H1 (cell line): ENCODE results near the gene PPP1R12A. TPM values are rescaled to one million over a fixed set of nuclear protein-coding genes. Genes with fewer than 3 reads are reported as not detected.

Source experiments
- CTCF ChIA-PET: fragments of 300-600 bp; sonication (Branson Sonifier 250); formaldehyde crosslinking; loops from one replicate; lab custom pipeline; 2021; ENCODE audit not compliant: partially characterized antibody; lab: Charles Lee
- POLR2A ChIA-PET: fragments of 300-600 bp; sonication (Branson Sonifier 250); formaldehyde crosslinking; loops from one replicate; lab custom pipeline; 2021; ENCODE audit warnings: inconsistent platforms; ENCODE audit not compliant: partially characterized antibody; lab: Charles Lee
- DNase-seq, 2 experiments: peaks; one replicate each; pipeline versions ENCODE4 v3.0.0 to v3.0.0-alpha.2; 2010 to 2022; ENCODE audit warnings: low spot score in 2 of 2, low read depth in 1 of 2, mixed read lengths in 1 of 2
- FAIRE-seq: peaks from 2 replicates; lab custom pipeline; 2011; peaks lifted over from hg19 to GRCh38; lab: Jason Lieb, UNC
- H2AFZ ChIP-seq: 2 replicates; pipeline ENCODE4 v1.8.1; 2012; ENCODE audit warnings: low read length, inconsistent platforms
- H2AK5ac ChIP-seq: 2 replicates; pipeline ENCODE4 v1.6.1; 2013; ENCODE audit warnings: low read depth, low read length
- H2BK120ac ChIP-seq: replicated peaks from 2 replicates; pipeline ENCODE3; 2013; ENCODE audit warnings: low read depth, low read length, inconsistent platforms
- H2BK12ac ChIP-seq: 2 replicates; pipeline ENCODE4 v1.6.1; 2013; ENCODE audit warnings: low read depth, low read length
- H2BK15ac ChIP-seq: 2 replicates; pipeline ENCODE4 v1.6.1; 2013; ENCODE audit warnings: low read length
- H2BK20ac ChIP-seq: 2 replicates; pipeline ENCODE4 v1.6.1; 2013; ENCODE audit warnings: low read length
- H2BK5ac ChIP-seq: 2 replicates; pipeline ENCODE4 v1.6.1; 2013; ENCODE audit warnings: low read depth, low read length
- H3K14ac ChIP-seq: 2 replicates; pipeline ENCODE4 v1.6.1; 2013; ENCODE audit warnings: inconsistent platforms; ENCODE audit not compliant: insufficient read length
- H3K18ac ChIP-seq: 2 replicates; pipeline ENCODE4 v1.6.1; 2013; ENCODE audit warnings: low read length; ENCODE audit errors: extremely low read depth
- H3K23ac ChIP-seq: 2 replicates; pipeline ENCODE4 v1.6.1; 2013; ENCODE audit warnings: inconsistent platforms; ENCODE audit not compliant: insufficient read length
- H3K23me2 ChIP-seq: 2 replicates; pipeline ENCODE4 v1.6.1; 2013; ENCODE audit warnings: low read depth, low read length
- H3K27ac ChIP-seq: 2 replicates; pipeline ENCODE4 v1.6.1; 2011; ENCODE audit warnings: low read depth, low read length, inconsistent platforms
- H3K27me3 ChIP-seq, 4 experiments: replicated peaks in 1 of 4; 1 replicate in 1 of 4; 2 replicates in 3 of 4; pipeline versions ENCODE4 v1.6.1 to v1.8.1; 2011 to 2013; ENCODE audit warnings: low read length in 3 of 4, mild to moderate bottlenecking in 3 of 4, inconsistent platforms in 2 of 4, mixed read lengths in 2 of 4, moderate library complexity in 1 of 4; ENCODE audit not compliant: control insufficient read depth in 3 of 4, insufficient read depth in 3 of 4; ENCODE audit errors: extremely low read depth in 1 of 4
- H3K36me3 ChIP-seq, 4 experiments: 2 replicates each; pipeline versions ENCODE4 v1.6.1 to v1.8.1; 2011 to 2013; ENCODE audit warnings: mild to moderate bottlenecking in 4 of 4, low read length in 3 of 4, moderate library complexity in 2 of 4, control low read depth in 1 of 4, inconsistent platforms in 1 of 4; ENCODE audit not compliant: insufficient read depth in 4 of 4, control insufficient read depth in 2 of 4
- H3K4ac ChIP-seq: replicated peaks from 2 replicates; pipeline ENCODE3; 2013; ENCODE audit warnings: low read length, low read depth, mixed read lengths, inconsistent platforms; ENCODE audit not compliant: insufficient read length
- H3K4me1 ChIP-seq, 4 experiments: replicated peaks in 1 of 4; 1 replicate in 1 of 4; 2 replicates in 3 of 4; pipeline versions ENCODE4 v1.6.1 to v1.8.1; 2011 to 2013; ENCODE audit warnings: low read length in 3 of 4, inconsistent platforms in 2 of 4, mixed read lengths in 1 of 4; ENCODE audit not compliant: insufficient read depth in 4 of 4, control insufficient read depth in 3 of 4
- H3K4me2 ChIP-seq, 2 experiments: 2 replicates each; pipeline versions ENCODE4 v1.6.1 to v1.8.1; 2011 to 2013; ENCODE audit warnings: low read depth in 2 of 2, low read length in 2 of 2, control low read depth in 1 of 2, inconsistent platforms in 1 of 2, mild to moderate bottlenecking in 1 of 2; ENCODE audit not compliant: insufficient read depth in 1 of 2
- H3K4me3 ChIP-seq, 4 experiments: fragments of 200-600, 300-600 bp in 1 of 4; sonication (generic), shearing (Covaris generic), sonication (Bioruptor Twin) in 1 of 4; 2 replicates each; pipeline versions ENCODE4 v1.5.1 to v1.8.1; 2011 to 2016; ENCODE audit warnings: low read length in 4 of 4, low read depth in 3 of 4, control low read depth in 2 of 4, inconsistent platforms in 2 of 4, mild to moderate bottlenecking in 2 of 4, mixed read lengths in 1 of 4, moderate library complexity in 1 of 4; ENCODE audit not compliant: insufficient read depth in 2 of 4; ENCODE audit errors: extremely low read depth in 1 of 4
- H3K56ac ChIP-seq: replicated peaks from 2 replicates; pipeline ENCODE3; 2013; ENCODE audit warnings: low read depth, mild to moderate bottlenecking, mixed read lengths, low read length, inconsistent platforms; ENCODE audit not compliant: insufficient read length
- H3K79me1 ChIP-seq: 2 replicates; pipeline ENCODE4 v1.6.1; 2013; ENCODE audit warnings: low read depth, low read length, control low read depth
- H3K79me2 ChIP-seq, 2 experiments: 2 replicates each; pipeline versions ENCODE4 v1.6.1 to v1.8.1; 2012 to 2013; ENCODE audit warnings: low read length in 2 of 2, mild to moderate bottlenecking in 2 of 2, inconsistent platforms in 1 of 2; ENCODE audit not compliant: insufficient read depth in 2 of 2, control insufficient read depth in 1 of 2
- H3K9ac ChIP-seq, 4 experiments: replicated peaks in 1 of 4; 1 replicate in 1 of 4; 2 replicates in 3 of 4; pipeline versions ENCODE4 v1.6.1 to v1.8.1; 2011 to 2013; ENCODE audit warnings: low read depth in 3 of 4, low read length in 3 of 4, control low read depth in 2 of 4, mild to moderate bottlenecking in 2 of 4, moderate library complexity in 2 of 4, inconsistent platforms in 1 of 4; ENCODE audit errors: extremely low read depth in 1 of 4
- H3K9me3 ChIP-seq, 2 experiments: 2 replicates each; pipeline versions ENCODE4 v1.6.1 to v1.8.1; 2012 to 2013; ENCODE audit warnings: mild to moderate bottlenecking in 2 of 2, moderate library complexity in 2 of 2, control low read depth in 1 of 2, inconsistent platforms in 1 of 2, low read depth in 1 of 2, low read length in 1 of 2, mixed read lengths in 1 of 2; ENCODE audit not compliant: insufficient read depth in 2 of 2
- H4K20me1 ChIP-seq, 2 experiments: replicated peaks in 1 of 2; 2 replicates each; pipeline versions ENCODE3 to v1.8.1; 2011 to 2013; ENCODE audit warnings: inconsistent platforms in 2 of 2, low read length in 2 of 2, mild to moderate bottlenecking in 1 of 2; ENCODE audit not compliant: insufficient read depth in 2 of 2, control insufficient read depth in 1 of 2
- H4K5ac ChIP-seq: 2 replicates; pipeline ENCODE4 v1.6.1; 2013; ENCODE audit warnings: low read length, low read depth, mixed read lengths, inconsistent platforms; ENCODE audit not compliant: insufficient read length
- H4K8ac ChIP-seq: 2 replicates; pipeline ENCODE4 v1.8.0; 2013; ENCODE audit warnings: mild to moderate bottlenecking, moderate library complexity, low read length, inconsistent platforms; ENCODE audit not compliant: insufficient read depth; ENCODE audit errors: extremely low read depth
- H4K91ac ChIP-seq: replicated peaks from 2 replicates; pipeline ENCODE3; 2013; ENCODE audit warnings: low read length, mixed read lengths, inconsistent platforms; ENCODE audit not compliant: insufficient read length
- BACH1 ChIP-seq: IDR thresholded peaks from 2 replicates; pipeline ENCODE4 v1.6.1; 2012; ENCODE audit warnings: low read length, improper control_type of control experiment
- BCL11A ChIP-seq, 2 experiments: IDR thresholded peaks; one replicate each; pipeline ENCODE4 v1.6.1; 2011; ENCODE audit warnings: low read depth in 2 of 2, low read length in 2 of 2, mild to moderate bottlenecking in 2 of 2
- EZH2 ChIP-seq: fragments of 200-600 bp; sonication (generic); IDR thresholded peaks from 2 replicates; pipeline ENCODE4 v1.7.1; 2012; ENCODE audit warnings: low read depth, mild to moderate bottlenecking, moderate library complexity, low read length, inconsistent platforms; ENCODE audit not compliant: severe bottlenecking
- HDAC2 ChIP-seq, 2 experiments: fragments of 300-600 bp in 1 of 2; sonication (generic) in 1 of 2; IDR thresholded peaks; 2 replicates each; pipeline ENCODE4 v1.6.1; 2011 to 2012; ENCODE audit warnings: low read depth in 2 of 2, low read length in 2 of 2, mild to moderate bottlenecking in 2 of 2, moderate library complexity in 2 of 2, borderline replicate concordance in 1 of 2, inconsistent platforms in 1 of 2
- JUND ChIP-seq: IDR thresholded peaks from 2 replicates; pipeline ENCODE4 v1.6.1; 2011; ENCODE audit warnings: mild to moderate bottlenecking, improper control_type of control experiment, low read length
- NRF1 ChIP-seq: IDR thresholded peaks from 2 replicates; pipeline ENCODE4 v1.6.1; 2011; ENCODE audit warnings: mild to moderate bottlenecking, low read depth, low read length, improper control_type of control experiment
- PHF8 ChIP-seq: fragments of 200-600 bp; sonication (generic); conservative IDR thresholded peaks from 2 replicates; pipeline ENCODE4 v1.7.1; 2012; ENCODE audit warnings: low read depth, mild to moderate bottlenecking, inconsistent platforms, low read length, moderate library complexity
- RBBP5 ChIP-seq: IDR thresholded peaks from 2 replicates; pipeline ENCODE4 v1.7.1; 2012; ENCODE audit warnings: low read depth, mild to moderate bottlenecking, inconsistent platforms, low read length, moderate library complexity, borderline replicate concordance
- RFX5 ChIP-seq: IDR thresholded peaks from 2 replicates; pipeline ENCODE4 v1.6.1; 2011; ENCODE audit warnings: low read depth, low read length, improper control_type of control experiment, borderline replicate concordance
- SIRT6 ChIP-seq: IDR thresholded peaks from one replicate; pipeline ENCODE4 v1.7.1; 2012; ENCODE audit warnings: low read length, inconsistent platforms
- SIX5 ChIP-seq: IDR thresholded peaks from 2 replicates; pipeline ENCODE4 v1.6.1; 2011; ENCODE audit warnings: mild to moderate bottlenecking, low read depth, low read length
- SUZ12 ChIP-seq: fragments of 200-600 bp; sonication (generic); IDR thresholded peaks from 2 replicates; pipeline ENCODE4 v1.6.1; 2012; ENCODE audit warnings: mild to moderate bottlenecking, inconsistent platforms, low read length, moderate library complexity, mixed read lengths
- TCF12 ChIP-seq: IDR thresholded peaks from 2 replicates; pipeline ENCODE4 v1.6.1; 2011; ENCODE audit warnings: low read depth, mild to moderate bottlenecking, low read length
- TEAD4 ChIP-seq: IDR thresholded peaks from 2 replicates; pipeline ENCODE4 v1.6.1; 2012; ENCODE audit warnings: low read depth, low read length, inconsistent platforms, mixed read lengths
- WGBS, 2 experiments: shearing (Covaris generic) in 1 of 2; methylation state at CpG; one replicate each; pipeline versions ENCODE4 v1.1.6 to v1.1.7; 2013 to 2015; ENCODE audit warnings: low lambda C conversion rate in 2 of 2, mixed read lengths in 2 of 2, inconsistent platforms in 1 of 2, low coverage in 1 of 2, missing lambda C conversion rate in 1 of 2; ENCODE audit not compliant: insufficient replicate concordance in 2 of 2, insufficient coverage in 1 of 2, insufficient read length in 1 of 2; ENCODE audit errors: extremely low coverage in 1 of 2, missing lambda C conversion rate in 1 of 2; 5-methylcytosine and 5-hydroxymethylcytosine counted together
- polyA plus RNA-seq, 7 experiments: library from polyadenylated mRNA; depleted of rRNA in 3 of 7; stranded (reverse) in 5 of 7; unstranded in 2 of 7; fragments of >200 nt in 5 of 7; fragments of 200-250 nt in 2 of 7; gene quantifications; 1 replicate in 5 of 7; 2 replicates in 1 of 7; 4 replicates in 1 of 7; pipeline versions ENCODE4 v1.2.1 to v1.2.3, GENCODE V29; 2011 to 2013; ENCODE audit warnings: missing spikeins in 2 of 7, mixed read lengths in 2 of 7
- total RNA-seq: library from RNA; stranded (reverse); fragmentation: NEBNext Ultra II Directional; extraction: Animal tissue kit (Norgen Biotek cat#: 25700); gene quantifications from 2 replicates; pipeline ENCODE4 v1.2.1, GENCODE V29; 2021

Gene PPP1R12A
- total and polyA plus RNA-seq, 2 of the 8 experiments (the other 6 are each of a cell fraction or from before 2014, with no cell fraction given), result 14.7 to 81.5 TPM

DNA sequence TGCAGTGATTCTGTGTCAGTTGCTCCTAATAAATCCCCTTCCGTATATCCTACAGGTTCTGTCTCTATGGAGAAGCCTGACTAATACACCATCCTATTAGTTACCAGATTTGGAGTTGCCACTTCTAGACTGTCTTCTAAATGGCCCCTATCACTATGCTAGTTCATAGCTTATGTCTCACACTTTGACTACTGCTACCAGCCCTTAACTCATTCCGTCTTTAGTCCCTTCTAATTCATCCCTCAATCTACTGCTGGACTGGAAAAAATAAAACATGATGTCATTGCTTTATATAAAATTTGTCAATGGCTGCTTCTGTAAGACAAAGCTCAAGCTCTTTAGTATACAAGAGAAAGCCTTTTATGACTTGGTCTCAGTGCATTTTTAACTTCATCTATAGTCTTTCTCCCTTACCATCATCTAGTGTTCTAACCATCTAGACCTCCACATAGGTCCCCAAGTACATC lies 99.5 kb downstream of the PPP1R12A start:
- no peak overlapping the region for H3K23ac ChIP-seq
- H3K79me2 ChIP-seq, result peaks cover 0 to 13% of the 10 kb centered on the region in 2 experiments; a peak in 3 of 4 replicates
- H2AK5ac ChIP-seq, result no peak overlapping the region
- POLR2A ChIA-PET, result interaction anchor here (0.8 to 1.3 kb wide), 2 partner anchors 9 to 19 kb away, joined by 3 read pairs; no protein-coding TSS in a partner anchor
- H2AFZ ChIP-seq, result no peak overlapping the region
- H3K14ac ChIP-seq, result no peak overlapping the region
- H3K9me3 ChIP-seq, result peaks cover 17 to 22% of the 10 kb centered on the region in 2 experiments; a peak in 3 of 4 replicates
- H3K4me3 ChIP-seq, result no peak overlapping the region
- no peak for DNase-seq
- 97% methylated on average over 2 of the region's 2 CpGs; no CpG with 5 or more reads in 1 of the 2 experiments for WGBS, 2 experiments
- H3K23me2 ChIP-seq, result no peaks in the 10 kb centered on the region
- no peak overlapping the region for H4K8ac ChIP-seq
- no peak overlapping the region for H2BK5ac ChIP-seq
- no peak overlapping the region for H3K56ac ChIP-seq
- no peak for FAIRE-seq
- H3K27me3 ChIP-seq, result no peaks in the 10 kb centered on the region
- H2BK20ac ChIP-seq, result no peak overlapping the region
- CTCF ChIA-PET, result no interaction called here
- H2BK12ac ChIP-seq, result no peak overlapping the region
- H4K91ac ChIP-seq, result no peak overlapping the region
- H3K27ac ChIP-seq, result no peak overlapping the region
- peaks cover 0 to 31% (median 12%) of the 10 kb centered on the region in 4 experiments; a peak in 4 of 8 replicates for H3K36me3 ChIP-seq
- H4K5ac ChIP-seq, result no peak overlapping the region
- peaks cover 0 to 1% of the 10 kb centered on the region in 2 experiments for H4K20me1 ChIP-seq
- no peaks in the 10 kb centered on the region; the same call in 1 of the 2 replicates for H3K79me1 ChIP-seq
- no peak overlapping the region for H2BK120ac ChIP-seq
- no peak overlapping the region for H3K4ac ChIP-seq
- no peak overlapping the region for H3K4me2 ChIP-seq
- H3K18ac ChIP-seq, result no peak overlapping the region
- H3K4me1 ChIP-seq, result no peaks in the 10 kb centered on the region
- no peak overlapping the region for H3K9ac ChIP-seq
- no peak overlapping the region for H2BK15ac ChIP-seq
- no peak for TF ChIP-seq PHF8
- no peak for TF ChIP-seq TCF12
- no peak for TF ChIP-seq NRF1
- no peak for TF ChIP-seq SUZ12
- no peak for TF ChIP-seq SIRT6
- no peak for TF ChIP-seq EZH2
- TF ChIP-seq SIX5, result no peak
- TF ChIP-seq HDAC2 (IDR thresholded peaks at IDR 0.05; ENCODE audit: borderline replicate concordance in 1 of 2, low read depth in 2 of 2, low read length in 2 of 2), result no peak
- TF ChIP-seq JUND, result no peak
- TF ChIP-seq TEAD4, result no peak
- TF ChIP-seq BACH1, result no peak
- TF ChIP-seq BCL11A (IDR thresholded peaks at IDR 0.05; ENCODE audit: low read depth in 2 of 2, low read length in 2 of 2), result no peak
- TF ChIP-seq RBBP5, result no peak
- no peak for TF ChIP-seq RFX5
